Activated CD4-positive, alpha-beta T cell treated with anti-CD3 and anti-CD28 coated beads, Interleukin-2, amount 10 ng/mL, durations not matched to agents 24 days and 14 days (primary cell): ENCODE results near the gene MYH11. TPM values are rescaled to one million over a fixed set of nuclear protein-coding genes. Genes with fewer than 3 reads are reported as not detected.

Experiments
- DNase-seq: peaks from one replicate; pipeline ENCODE4 v3.0.0; 2022
- H3K27ac Mint-ChIP-seq: one replicate; pipeline ENCODE4 v1.8.0; 2022; ENCODE audit warnings: mild to moderate bottlenecking, mixed read lengths
- H3K27me3 Mint-ChIP-seq: one replicate; pipeline ENCODE4 v1.8.0; 2022; ENCODE audit warnings: mixed read lengths
- H3K36me3 Mint-ChIP-seq: one replicate; pipeline ENCODE4 v1.8.0; 2022; ENCODE audit warnings: low read depth, mild to moderate bottlenecking, mixed read lengths
- H3K4me1 Mint-ChIP-seq: one replicate; pipeline ENCODE4 v1.8.0; 2021; ENCODE audit warnings: mixed read lengths
- H3K4me3 Mint-ChIP-seq: one replicate; pipeline ENCODE4 v1.8.0; 2022; ENCODE audit warnings: mild to moderate bottlenecking, moderate library complexity, mixed read lengths
- H3K9me3 Mint-ChIP-seq: one replicate; pipeline ENCODE4 v1.8.0; 2021; ENCODE audit warnings: mixed read lengths
- intact Hi-C: fragments of 100-400 bp; cut with micrococcal nuclease; formaldehyde crosslinking; loops from one replicate; pipeline ENCODE4 v1.15.1; 2023
- total RNA-seq: library from RNA; stranded (reverse); gene quantifications from 2 replicates; pipeline ENCODE4 v1.2.3, GENCODE V29; 2022

MYH11 gene
- total RNA-seq, 1 donor from 2014 or later, result not detected

- no peaks in the 10 kb centered on the region for H3K36me3 Mint-ChIP-seq
- H3K4me3 Mint-ChIP-seq, result no peak overlapping the region
- DNase-seq, result no peak
- intact Hi-C loops, result no loop called here
- H3K9me3 Mint-ChIP-seq, result no peaks in the 10 kb centered on the region
- H3K27ac Mint-ChIP-seq, result no peak overlapping the region
- H3K4me1 Mint-ChIP-seq, result no peaks in the 10 kb centered on the region
- H3K27me3 Mint-ChIP-seq, result peaks cover 5% of the 10 kb centered on the region
Observed at GRCh38 chr16:15779664-15780351, 77.0 kb downstream of the MYH11 start.

DNA sequence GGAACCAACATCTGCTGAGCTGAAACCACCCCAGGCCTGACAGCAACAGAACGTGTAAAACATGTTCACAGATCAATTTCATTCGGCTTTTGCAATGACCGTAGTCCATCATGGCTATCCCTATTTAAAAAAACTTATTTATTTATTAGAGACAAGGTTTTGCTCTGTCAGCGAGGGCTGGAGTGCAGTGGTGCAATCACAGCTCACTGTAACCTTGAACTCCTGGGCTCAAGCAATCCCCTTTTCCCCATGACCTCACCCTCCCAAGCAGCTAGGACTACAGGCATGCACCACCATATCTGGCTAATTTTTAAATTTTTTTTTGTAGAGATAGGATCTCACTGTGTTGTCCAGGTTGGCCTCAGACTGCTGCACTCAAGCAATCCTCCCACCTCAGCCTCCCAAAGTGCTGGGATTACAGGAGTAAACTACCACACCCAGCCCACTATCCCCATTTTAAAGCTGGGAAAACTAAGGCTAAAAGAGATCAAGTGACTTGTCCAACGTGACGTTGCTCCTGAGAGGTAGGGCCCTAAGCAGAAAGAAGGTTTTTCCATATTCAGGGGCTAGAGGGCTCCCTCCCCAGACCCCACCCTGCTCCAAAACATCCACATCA lies 77.7 kb downstream of the MYH11 start:
- Mint-ChIP-seq H3K27ac (no peak overlapping the region), H3K9me3 (no peaks in the 10 kb centered on the region), H3K36me3 (no peaks in the 10 kb centered on the region)

GRCh38 chr16:15778204-15778743 lies 78.6 kb downstream of the MYH11 start:
- H3K9me3 Mint-ChIP-seq, result no peaks in the 10 kb centered on the region
- H3K4me1 Mint-ChIP-seq, result no peaks in the 10 kb centered on the region
- no peaks in the 10 kb centered on the region for H3K36me3 Mint-ChIP-seq
- H3K27ac Mint-ChIP-seq, result no peak overlapping the region
- no peak overlapping the region for H3K4me3 Mint-ChIP-seq
- DNase-seq, result no peak
- intact Hi-C loops, result no loop called here
- peaks cover 5% of the 10 kb centered on the region for H3K27me3 Mint-ChIP-seq

More for the DNA sequence above, 77.7 kb downstream of the MYH11 start:
- Mint-ChIP-seq H3K4me3 (no peak overlapping the region), H3K4me1 (no peaks in the 10 kb centered on the region), H3K27me3 (peaks cover 5% of the 10 kb centered on the region)
- DNase-seq, result no peak
- intact Hi-C loops, result no loop called here

DNA sequence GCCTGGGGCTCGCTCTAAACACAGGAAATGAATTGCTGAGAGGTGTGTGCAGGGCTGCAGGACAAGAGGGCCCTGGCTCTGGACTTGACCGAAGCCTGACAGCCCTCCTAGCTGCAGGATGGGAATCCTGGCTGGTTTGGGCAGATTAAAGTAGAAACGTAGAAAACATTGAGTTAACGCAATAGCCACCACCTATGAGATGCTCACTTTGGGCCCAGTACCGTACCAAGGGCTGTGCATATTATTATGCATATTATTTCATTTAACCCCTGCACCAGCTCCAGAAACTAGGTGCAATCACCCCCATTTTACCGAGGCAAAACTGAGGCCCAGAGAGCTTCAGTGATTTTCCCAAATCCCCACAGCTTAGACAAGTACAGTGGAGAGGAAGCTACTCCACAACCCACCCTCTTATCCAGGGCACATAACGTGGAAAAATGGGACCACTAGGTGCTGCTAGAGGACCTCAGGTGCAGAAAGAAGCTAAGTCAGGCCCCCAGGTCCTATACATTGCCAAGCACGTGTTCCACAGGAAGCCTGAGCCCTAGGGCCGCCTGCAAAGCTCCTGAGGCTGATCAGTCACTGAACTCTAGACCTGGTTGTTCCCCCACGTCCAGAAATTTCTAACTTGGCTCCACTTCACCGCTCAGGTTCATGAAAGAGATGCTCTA lies 79.2 kb downstream of the MYH11 start:
- Mint-ChIP-seq H3K4me1 (no peaks in the 10 kb centered on the region), H3K4me3 (no peak overlapping the region), H3K9me3 (no peaks in the 10 kb centered on the region), H3K36me3 (no peaks in the 10 kb centered on the region), H3K27me3 (peaks cover 5% of the 10 kb centered on the region), H3K27ac (no peak overlapping the region)
- peak; percentile 58 for DNase-seq
- intact Hi-C loops, result no loop called here

- no peak for DNase-seq
- no peak overlapping the region for H3K27ac Mint-ChIP-seq
- no peaks in the 10 kb centered on the region for H3K36me3 Mint-ChIP-seq
- no peak overlapping the region for H3K4me3 Mint-ChIP-seq
- intact Hi-C loops, result no loop called here
- H3K4me1 Mint-ChIP-seq, result no peaks in the 10 kb centered on the region
- no peaks in the 10 kb centered on the region for H3K9me3 Mint-ChIP-seq
- H3K27me3 Mint-ChIP-seq, result peaks cover 5% of the 10 kb centered on the region
Observed at GRCh38 chr16:15776572-15776971, 80.3 kb downstream of the MYH11 start.

GRCh38 chr16:15775663-15776304 lies 81.0 kb downstream of the MYH11 start:
- DNase-seq, result no peak
- Mint-ChIP-seq H3K4me1 (no peaks in the 10 kb centered on the region), H3K27ac (no peak overlapping the region), H3K36me3 (no peaks in the 10 kb centered on the region), H3K9me3 (no peaks in the 10 kb centered on the region), H3K27me3 (peaks cover 5% of the 10 kb centered on the region), H3K4me3 (no peak overlapping the region)
- intact Hi-C loops, result no loop called here

- DNase-seq, result no peak
- Mint-ChIP-seq H3K4me3 (no peak overlapping the region), H3K27me3 (peaks cover 5% of the 10 kb centered on the region), H3K9me3 (no peaks in the 10 kb centered on the region), H3K27ac (no peak overlapping the region), H3K4me1 (no peaks in the 10 kb centered on the region), H3K36me3 (no peaks in the 10 kb centered on the region)
- intact Hi-C loops, result no loop called here
Observed at GRCh38 chr16:15775209-15775608, 81.6 kb downstream of the MYH11 start.

GRCh38 chr16:15773968-15774367 lies 82.9 kb downstream of the MYH11 start:
- no peak for DNase-seq
- Mint-ChIP-seq H3K27ac (no peak overlapping the region), H3K4me3 (no peak overlapping the region), H3K27me3 (peaks cover 5% of the 10 kb centered on the region), H3K9me3 (no peaks in the 10 kb centered on the region), H3K4me1 (no peaks in the 10 kb centered on the region), H3K36me3 (no peaks in the 10 kb centered on the region)
- intact Hi-C loops, result no loop called here

GRCh38 chr16:15772579-15773293 lies 84.1 kb downstream of the MYH11 start:
- H3K36me3 Mint-ChIP-seq, result no peaks in the 10 kb centered on the region
- DNase-seq, result no peak
- no peaks in the 10 kb centered on the region for H3K4me1 Mint-ChIP-seq
- peaks cover 5% of the 10 kb centered on the region for H3K27me3 Mint-ChIP-seq
- no peak overlapping the region for H3K4me3 Mint-ChIP-seq
- intact Hi-C loops, result no loop called here
- no peaks in the 10 kb centered on the region for H3K9me3 Mint-ChIP-seq
- no peak overlapping the region for H3K27ac Mint-ChIP-seq

GRCh38 chr16:15771694-15772093 lies 85.1 kb downstream of the MYH11 start:
- intact Hi-C loops, result no loop called here
- Mint-ChIP-seq H3K36me3 (no peaks in the 10 kb centered on the region), H3K27me3 (peaks cover 5% of the 10 kb centered on the region), H3K9me3 (no peaks in the 10 kb centered on the region), H3K4me1 (no peaks in the 10 kb centered on the region), H3K27ac (no peak overlapping the region), H3K4me3 (no peak overlapping the region)
- DNase-seq, result no peak

- Mint-ChIP-seq H3K27ac (no peak overlapping the region), H3K36me3 (no peaks in the 10 kb centered on the region), H3K27me3 (peaks cover 1% of the 10 kb centered on the region), H3K4me1 (peaks cover 2% of the 10 kb centered on the region), H3K4me3 (no peak overlapping the region), H3K9me3 (no peaks in the 10 kb centered on the region)
- no peak for DNase-seq
- intact Hi-C loops, result no loop called here
Observed at GRCh38 chr16:15770512-15770911, 86.3 kb downstream of the MYH11 start.

GRCh38 chr16:15770107-15770506 lies 86.7 kb downstream of the MYH11 start:
- Mint-ChIP-seq H3K36me3 (no peaks in the 10 kb centered on the region), H3K9me3 (no peaks in the 10 kb centered on the region), H3K27ac (no peak overlapping the region), H3K4me1 (peaks cover 2% of the 10 kb centered on the region), H3K27me3 (peaks cover 1% of the 10 kb centered on the region), H3K4me3 (no peak overlapping the region)
- DNase-seq, result no peak
- intact Hi-C loops, result no loop called here

DNA sequence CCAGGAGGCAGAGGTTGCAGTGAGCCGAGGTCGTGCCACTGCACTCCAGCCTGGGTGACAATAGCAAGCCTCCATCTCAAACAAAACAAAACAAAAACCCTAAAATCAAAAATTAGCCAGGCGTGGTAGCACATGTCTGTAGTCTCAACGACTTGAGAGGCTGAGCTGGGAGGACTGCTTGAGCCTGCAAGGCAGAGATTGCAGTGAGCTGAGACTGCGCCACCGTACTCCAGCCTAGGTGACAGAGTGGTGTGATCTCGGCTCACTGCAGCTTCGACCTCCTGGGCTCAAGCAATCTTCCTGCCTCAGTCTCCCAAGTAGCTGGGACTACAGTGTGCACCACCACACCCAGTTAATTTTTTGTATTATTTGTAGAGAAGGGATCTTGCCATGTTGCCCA lies 87.6 kb downstream of the MYH11 start:
- DNase-seq, result no peak
- peaks cover 3% of the 10 kb centered on the region for H3K27me3 Mint-ChIP-seq
- peaks cover 2% of the 10 kb centered on the region for H3K4me1 Mint-ChIP-seq
- intact Hi-C loops, result loop anchor here (5.0 kb wide), 2 partner anchors 53 to 358 kb away; no protein-coding TSS in a partner anchor
- no peak overlapping the region for H3K27ac Mint-ChIP-seq
- H3K9me3 Mint-ChIP-seq, result no peaks in the 10 kb centered on the region
- no peak overlapping the region for H3K4me3 Mint-ChIP-seq
- H3K36me3 Mint-ChIP-seq, result no peaks in the 10 kb centered on the region
